Uterus (tissue), 4 donors: ENCODE data around the gene CCSER2. TPM values are rescaled to one million over a fixed set of nuclear protein-coding genes. Genes with fewer than 3 reads are reported as not detected.

Source experiments
- DNase-seq, 2 donors: peaks; one replicate each; pipeline ENCODE4 v3.0.0-alpha.2; 2019 to 2020
- H3K27ac ChIP-seq, 2 donors: fragments of 200-600 bp; sonication (generic); 1 replicate in 1 of 2; 2 replicates in 1 of 2; pipeline ENCODE4 v1.5.1; 2016 to 2018
- H3K27me3 ChIP-seq, 2 donors: fragments of 200-600 bp; sonication (generic); one replicate each; pipeline ENCODE4 v1.5.1; 2018 to 2019; ENCODE audit warnings: control low read depth in 1 of 2
- H3K36me3 ChIP-seq, 2 donors: fragments of 200-600 bp; sonication (generic); one replicate each; pipeline ENCODE4 v1.5.1; 2019; ENCODE audit warnings: control low read depth in 1 of 2
- H3K4me1 ChIP-seq, 2 donors: fragments of 200-600 bp; sonication (generic); one replicate each; pipeline ENCODE4 v1.5.1; 2018 to 2019; ENCODE audit warnings: control low read depth in 1 of 2
- H3K4me3 ChIP-seq, 2 donors: fragments of 200-600 bp; sonication (generic); 1 replicate in 1 of 2; 2 replicates in 1 of 2; pipeline ENCODE4 v1.5.1; 2018 to 2019; ENCODE audit warnings: mild to moderate bottlenecking in 1 of 2
- H3K9me3 ChIP-seq, 2 donors: fragments of 200-600 bp; sonication (generic); one replicate each; pipeline ENCODE4 v1.5.1; 2019; ENCODE audit warnings: control low read depth in 1 of 2
- CTCF ChIP-seq, 4 experiments: fragments of 200-600 bp in 2 of 4; fragments of 450-650 bp in 2 of 4; sonication (generic) in 2 of 4; IDR thresholded peaks; one replicate each; pipeline ENCODE4 v1.5.1; 2016 to 2019; ENCODE audit warnings: antibody characterized with exemption in 4 of 4, mild to moderate bottlenecking in 2 of 4, moderate library complexity in 1 of 4
- POLR2A ChIP-seq, 2 donors: fragments of 450-650 bp; IDR thresholded peaks; one replicate each; pipeline ENCODE4 v1.6.1; 2016; ENCODE audit warnings: antibody characterized with exemption in 2 of 2, mild to moderate bottlenecking in 1 of 2, moderate library complexity in 1 of 2
- intact Hi-C: fragments of 100-400 bp; cut with DNase I; formaldehyde crosslinking; loops from one replicate; pipeline ENCODE4 v1.15.1; 2023; ENCODE audit warnings: low total_unique reads
- total RNA-seq, 4 donors: library from RNA; depleted of rRNA in 3 of 4; stranded (reverse); fragments of >200 nt in 3 of 4; gene quantifications; one replicate each; pipeline versions ENCODE4 v1.1.0 to v1.2.4, GENCODE V29; 2014 to 2023
- donor health status: DM: yes; HTN: yes; CAD: no.

Gene CCSER2
- total RNA-seq, 4 donors from 2014 or later, result 40.5 to 112 (median 54.0) TPM

- H3K9me3 ChIP-seq, result no peaks in the 10 kb centered on the region
- H3K27ac ChIP-seq, result no peak overlapping the region
- H3K27me3 ChIP-seq, result no peaks in the 10 kb centered on the region
- H3K36me3 ChIP-seq, result no peaks in the 10 kb centered on the region
- no peaks in the 10 kb centered on the region for H3K4me1 ChIP-seq
- intact Hi-C loops, result no loop called here
- no peak for DNase-seq
- TF ChIP-seq CTCF (IDR thresholded peaks at IDR 0.05), result no peak
- no peak for TF ChIP-seq POLR2A (IDR thresholded peaks at IDR 0.05)
- no peak overlapping the region for H3K4me3 ChIP-seq
These were observed 235.0 kb downstream of the CCSER2 start for GRCh38 chr10:84563355-84563754.

GRCh38 chr10:84563868-84564267, 235.5 kb downstream of the CCSER2 start:
- intact Hi-C loops, result no loop called here
- no peaks in the 10 kb centered on the region for H3K36me3 ChIP-seq
- no peaks in the 10 kb centered on the region for H3K4me1 ChIP-seq
- no peaks in the 10 kb centered on the region for H3K9me3 ChIP-seq
- no peak for DNase-seq
- no peaks in the 10 kb centered on the region for H3K27me3 ChIP-seq
- no peak overlapping the region for H3K4me3 ChIP-seq
- H3K27ac ChIP-seq, result no peak overlapping the region
- no peak for TF ChIP-seq CTCF (IDR thresholded peaks at IDR 0.05)
- no peak for TF ChIP-seq POLR2A (IDR thresholded peaks at IDR 0.05)

GRCh38 chr10:84565881-84566582, 237.6 kb downstream of the CCSER2 start:
- intact Hi-C loops, result no loop called here
- Histone ChIP-seq H3K27ac (no peak overlapping the region), H3K4me3 (no peak overlapping the region), H3K36me3 (no peaks in the 10 kb centered on the region), H3K4me1 (no peaks in the 10 kb centered on the region), H3K27me3 (no peaks in the 10 kb centered on the region), H3K9me3 (no peaks in the 10 kb centered on the region)
- no peak for DNase-seq
- TF ChIP-seq POLR2A (IDR thresholded peaks at IDR 0.05) (no peak), CTCF (IDR thresholded peaks at IDR 0.05) (no peak)

GRCh38 chr10:84567133-84567532, 238.7 kb downstream of the CCSER2 start:
- DNase-seq, result no peak
- Histone ChIP-seq H3K36me3 (no peaks in the 10 kb centered on the region), H3K27ac (no peak overlapping the region), H3K9me3 (no peaks in the 10 kb centered on the region), H3K4me1 (no peaks in the 10 kb centered on the region), H3K27me3 (no peaks in the 10 kb centered on the region), H3K4me3 (no peak overlapping the region)
- TF ChIP-seq CTCF (IDR thresholded peaks at IDR 0.05) (no peak), POLR2A (IDR thresholded peaks at IDR 0.05) (no peak)
- intact Hi-C loops, result no loop called here

Other genes starting within 250 kb of the CCSER2 start
- gene GHITM, start 189.1 kb upstream of the CCSER2 start, total RNA-seq, result 100 to 1,000 TPM in 2 of 4 donors, 10 to 100 TPM in 2; 83.6 to 141 (median 113) TPM
- gene GPR15LG, start 154.8 kb upstream of the CCSER2 start, total RNA-seq, result not detected
- gene CDHR1, start 134.1 kb upstream of the CCSER2 start, total RNA-seq, result 1 to 10 TPM in 2 of 4 donors, under 1 TPM in 1, not detected in 1; under 0.01 to 1.5 (median 1.0) TPM
- not detected for gene LRIT2, start 103.0 kb upstream of the CCSER2 start, total RNA-seq
- not detected for gene LRIT1, start 87.0 kb upstream of the CCSER2 start, total RNA-seq
- gene RGR, start 83.5 kb upstream of the CCSER2 start, total RNA-seq, result not detected